HG02763 (cell line): ENCODE measurements around the gene OR52M1.

Experiments
- ATAC-seq: cut with Tn5 transposase; IDR thresholded peaks from one replicate; pipeline ENCODE4 v1.9.1; 2021; ENCODE audit warnings: mild to moderate bottlenecking, moderate library complexity; ENCODE audit not compliant: unreplicated experiment

The OR52M1 gene

GRCh38 chr11:4565371-4565770 lies 20.4 kb downstream of the OR52M1 start:
- no peak for ATAC-seq

GRCh38 chr11:4569075-4569474 lies 24.1 kb downstream of the OR52M1 start:
- ATAC-seq: no peak

- ATAC-seq: no peak
Measured at GRCh38 chr11:4576880-4577279, 31.9 kb downstream of the OR52M1 start.

GRCh38 chr11:4577761-4578160 lies 32.8 kb downstream of the OR52M1 start:
- no peak for ATAC-seq

GRCh38 chr11:4578624-4579023 lies 33.6 kb downstream of the OR52M1 start:
- no peak for ATAC-seq

GRCh38 chr11:4580124-4580523 lies 35.1 kb downstream of the OR52M1 start:
- no peak for ATAC-seq

- no peak for ATAC-seq
Measured at GRCh38 chr11:4581443-4581842, 36.5 kb downstream of the OR52M1 start, which contains the start of gene OR52I2. Gene OR52I2, plus strand, starts transcription at chr11:4581743.

GRCh38 chr11:4589017-4589416 lies 44.0 kb downstream of the OR52M1 start:
- no peak for ATAC-seq

GRCh38 chr11:4593739-4594138 lies 48.7 kb downstream of the OR52M1 start, which contains the start of gene OR52I1:
Gene OR52I1, plus strand, starts transcription at chr11:4594039. Its CDS starts 0 bp downstream, at chr11:4594039.
- no peak for ATAC-seq
